GM06990 (cell line): ENCODE data around the gene AKAP5.

ENCODE experiments used
- DNase-seq: peaks from one replicate; pipeline ENCODE4 v3.0.0-alpha.2; 2011; ENCODE audit not compliant: insufficient read length; ENCODE audit errors: extremely low read depth
- H3K27me3 ChIP-seq: replicated peaks from 2 replicates; pipeline ENCODE4 v1.6.0; 2011; ENCODE audit warnings: low read length; ENCODE audit not compliant: control insufficient read depth, insufficient read depth
- H3K36me3 ChIP-seq: 2 replicates; pipeline ENCODE4 v1.5.1; 2011; ENCODE audit warnings: low read length; ENCODE audit not compliant: control insufficient read depth, insufficient read depth
- H3K4me3 ChIP-seq: replicated peaks from 2 replicates; pipeline ENCODE4 v1.5.1; 2011; ENCODE audit warnings: low read depth, mild to moderate bottlenecking, control low read depth, low read length
- CTCF ChIP-seq: IDR thresholded peaks from 2 replicates; pipeline ENCODE4 v1.5.1; 2011; ENCODE audit warnings: low read length, control low read depth, mild to moderate bottlenecking, inconsistent platforms; ENCODE audit not compliant: insufficient read depth, poor library complexity, severe bottlenecking

AKAP5 gene

DNA sequence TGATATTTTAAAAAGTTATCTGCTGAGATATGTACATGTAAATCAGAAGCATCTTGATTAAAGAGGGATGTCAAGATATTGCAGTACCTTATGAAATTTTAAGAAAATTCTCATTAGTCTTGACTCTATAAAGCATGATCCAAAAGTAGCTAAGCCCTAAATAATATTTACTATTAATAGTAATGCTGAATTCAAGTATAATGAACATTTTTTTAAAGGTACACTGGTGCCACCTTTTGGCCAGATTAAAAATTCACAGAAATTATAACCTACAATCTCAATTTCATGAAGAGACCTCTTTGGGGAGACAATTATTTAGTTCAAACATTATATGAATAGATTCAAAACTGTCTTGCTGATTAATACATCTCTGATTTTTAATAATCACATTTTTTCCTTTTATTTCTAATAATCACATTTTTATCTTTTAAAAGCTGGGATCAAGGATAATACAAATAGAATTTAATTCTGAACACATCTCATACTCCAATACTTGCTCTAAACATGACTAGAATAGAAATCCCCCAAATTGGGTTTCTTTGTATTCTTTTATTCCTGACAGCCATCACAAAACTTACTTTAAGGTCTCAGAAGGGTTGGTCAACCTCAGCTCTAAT lies 13.4 kb downstream of the AKAP5 start:
- DNase-seq, result no peak

DNA sequence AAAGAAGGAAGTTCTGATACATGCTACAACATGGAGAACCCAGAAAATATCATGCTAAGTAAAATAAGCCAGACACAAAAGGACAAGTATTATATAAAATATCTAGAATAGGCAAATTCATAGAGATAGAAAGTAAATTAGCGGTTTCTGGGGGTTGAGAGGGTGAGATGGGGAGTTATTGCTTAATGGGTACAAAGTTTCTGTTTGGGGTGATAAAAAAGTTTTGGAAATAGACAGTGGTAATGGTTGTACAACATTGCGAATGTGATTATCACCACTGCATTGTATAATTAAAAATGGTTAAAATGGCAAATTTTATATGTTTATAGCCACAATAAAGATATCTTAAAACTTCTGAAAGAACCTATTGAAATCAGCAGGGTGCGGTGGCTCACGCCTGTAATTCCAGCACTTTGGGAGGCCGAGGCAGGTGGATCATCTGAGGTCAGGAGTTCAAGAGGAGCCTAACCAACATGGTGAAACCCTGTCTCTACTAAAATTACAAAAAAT lies 23.3 kb downstream of the AKAP5 start:
- no peak for TF ChIP-seq CTCF
- Histone ChIP-seq H3K27me3 (no peaks in the 10 kb centered on the region), H3K4me3 (no peak overlapping the region), H3K36me3 (peaks cover 10% of the 10 kb centered on the region)
- DNase-seq, result no peak

More for the DNA sequence above, 13.4 kb downstream of the AKAP5 start:
- no peaks in the 10 kb centered on the region; the same call in 1 of the 2 replicates for H3K36me3 ChIP-seq
- no peak overlapping the region for H3K4me3 ChIP-seq
- H3K27me3 ChIP-seq, result no peaks in the 10 kb centered on the region
- TF ChIP-seq CTCF, result peak; percentile 34

GRCh38 chr14:64491637-64492036 lies 26.3 kb downstream of the AKAP5 start:
- Histone ChIP-seq H3K36me3 (peaks cover 10% of the 10 kb centered on the region), H3K27me3 (no peaks in the 10 kb centered on the region), H3K4me3 (no peak overlapping the region)
- no peak for DNase-seq
- TF ChIP-seq CTCF, result no peak

DNA sequence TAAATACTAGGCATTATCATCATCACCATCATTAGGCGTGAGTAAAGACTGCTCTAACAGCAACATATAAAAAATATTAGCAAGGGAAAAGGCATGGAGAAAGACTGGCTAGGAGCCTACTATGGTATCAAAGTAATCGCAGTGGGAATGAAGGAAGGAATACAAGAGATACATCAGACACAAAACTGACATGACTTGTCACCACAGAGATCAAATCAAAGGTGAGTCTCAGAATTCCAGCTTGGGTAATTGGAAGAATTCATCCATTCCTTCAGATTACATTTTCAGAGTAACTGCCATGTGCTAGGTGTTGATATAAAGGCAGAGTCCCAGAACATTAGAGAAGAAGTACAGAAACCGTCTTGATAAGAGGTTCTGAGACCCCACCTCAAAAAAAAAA lies 28.2 kb downstream of the AKAP5 start:
- Histone ChIP-seq H3K27me3 (no peaks in the 10 kb centered on the region), H3K4me3 (no peak overlapping the region), H3K36me3 (peaks cover 5% of the 10 kb centered on the region)
- TF ChIP-seq CTCF, result no peak
- DNase-seq, result no peak

GRCh38 chr14:64495252-64495651 lies 30.0 kb downstream of the AKAP5 start:
- H3K36me3 ChIP-seq, result peaks cover 5% of the 10 kb centered on the region

More at GRCh38 chr14:64495252-64495651, 30.0 kb downstream of the AKAP5 start:
- TF ChIP-seq CTCF, result no peak
- no peak for DNase-seq
- Histone ChIP-seq H3K27me3 (no peaks in the 10 kb centered on the region), H3K4me3 (no peak overlapping the region)
